KMS-11 (cell line): Measurements from ENCODE around the gene LYSET.
"Not testable (repeated sequence)": the region's sequence is repeated elsewhere in the genome, so short reads cannot be mapped to it uniquely, and the experiment has no call there.

Source experiments
- H2AFZ ChIP-seq: fragments of 200-600 bp; sonication (generic); 2 replicates; pipeline ENCODE4 v1.6.1; 2016; ENCODE audit warnings: antibody characterized with exemption, mixed run types, low read depth
- H3K27ac ChIP-seq: fragments of 200-600 bp; sonication (generic); 2 replicates; pipeline ENCODE4 v1.6.1; 2016; ENCODE audit warnings: mild to moderate bottlenecking, mixed run types
- H3K27me3 ChIP-seq: fragments of 200-600 bp; sonication (generic); 2 replicates; pipeline ENCODE4 v1.6.1; 2017; ENCODE audit warnings: mild to moderate bottlenecking, low read depth, mixed run types, moderate library complexity; ENCODE audit not compliant: insufficient read depth
- H3K36me3 ChIP-seq: fragments of 200-600 bp; sonication (generic); 2 replicates; pipeline ENCODE4 v1.6.1; 2017; ENCODE audit warnings: mild to moderate bottlenecking, mixed run types; ENCODE audit not compliant: insufficient read depth
- H3K4me1 ChIP-seq: fragments of 200-600 bp; sonication (generic); 2 replicates; pipeline ENCODE4 v1.6.1; 2016; ENCODE audit warnings: mild to moderate bottlenecking, low read depth, mixed run types; ENCODE audit not compliant: poor library complexity, severe bottlenecking
- H3K4me2 ChIP-seq: fragments of 200-600 bp; sonication (generic); 2 replicates; pipeline ENCODE4 v1.7.0; 2016; ENCODE audit warnings: mild to moderate bottlenecking, mixed run types
- H3K4me3 ChIP-seq: fragments of 200-600 bp; sonication (generic); IDR thresholded peaks from 2 replicates; pipeline ENCODE4 v1.6.1; 2017; ENCODE audit warnings: low read depth, low read length, mixed read lengths; ENCODE audit not compliant: insufficient read depth
- H3K79me2 ChIP-seq: fragments of 200-600 bp; sonication (generic); 2 replicates; pipeline ENCODE4 v1.6.1; 2016; ENCODE audit warnings: low read depth, mixed run types; ENCODE audit not compliant: insufficient read depth
- H3K9ac ChIP-seq: fragments of 200-600 bp; sonication (generic); 2 replicates; pipeline ENCODE4 v1.6.1; 2016; ENCODE audit warnings: mild to moderate bottlenecking, mixed run types
- H4K20me1 ChIP-seq: fragments of 200-600 bp; sonication (generic); 2 replicates; pipeline ENCODE4 v1.6.1; 2016; ENCODE audit warnings: mild to moderate bottlenecking, mixed run types; ENCODE audit not compliant: insufficient read depth
- TF ChIP-seq, protein P1 (sequence below): fragments of 200-600 bp; sonication (generic); conservative IDR thresholded peaks from 2 replicates; pipeline ENCODE4 v1.6.1; 2017; ENCODE audit warnings: low read depth, mild to moderate bottlenecking, antibody characterized with exemption, low read length, moderate library complexity, mixed read lengths

LYSET gene

DNA sequence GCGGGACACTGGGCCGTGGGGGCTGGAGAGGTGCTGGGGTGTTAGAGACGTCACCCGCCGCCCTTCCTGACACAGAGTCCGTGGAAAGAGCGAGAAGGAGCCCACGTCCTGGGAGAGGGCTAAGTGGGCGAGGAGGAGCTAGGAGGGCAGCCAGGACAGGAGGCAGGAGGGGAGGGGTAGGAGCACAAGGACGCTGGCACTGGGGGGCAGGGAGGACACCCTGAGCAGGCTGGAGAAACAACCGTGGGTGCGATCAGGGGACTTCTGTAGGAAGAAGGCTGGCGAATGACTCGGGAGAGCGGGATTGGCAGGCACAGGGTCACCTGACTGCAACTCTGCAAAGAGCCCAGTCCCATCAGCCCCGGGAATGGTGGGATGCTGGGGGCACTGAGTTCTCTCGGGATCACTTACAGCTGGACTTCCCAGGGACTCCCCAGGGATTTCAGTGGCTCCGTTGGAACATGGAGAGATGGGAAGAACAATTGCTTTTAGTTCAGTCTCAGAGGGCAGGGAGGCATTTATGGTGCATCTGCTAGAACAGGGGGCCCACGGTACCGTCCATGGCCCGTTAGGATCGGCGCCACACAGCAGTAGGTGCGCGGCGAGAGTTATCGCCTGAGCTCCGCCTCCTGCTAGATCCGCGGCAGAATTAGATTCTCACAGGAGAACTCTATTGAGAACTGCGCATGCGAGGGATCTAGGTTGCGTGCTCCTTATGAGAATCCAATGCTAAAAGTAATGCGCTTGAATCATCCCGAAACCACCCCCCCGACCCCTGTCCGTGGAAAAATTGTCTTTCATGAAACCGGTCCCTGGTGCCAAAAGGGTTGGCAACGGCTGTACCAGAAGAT, 46.2 kb downstream of the LYSET start:
- Histone ChIP-seq H4K20me1 (no peaks in the 10 kb centered on the region), H2AFZ (no peak overlapping the region), H3K9ac (no peak overlapping the region), H3K36me3 (no peaks in the 10 kb centered on the region), H3K27ac (no peak overlapping the region), H3K4me1 (no peaks in the 10 kb centered on the region), H3K27me3 (no peaks in the 10 kb centered on the region), H3K4me3 (no peak overlapping the region), H3K79me2 (no peaks in the 10 kb centered on the region), H3K4me2 (no peak overlapping the region)
- TF ChIP-seq, protein P1, sequence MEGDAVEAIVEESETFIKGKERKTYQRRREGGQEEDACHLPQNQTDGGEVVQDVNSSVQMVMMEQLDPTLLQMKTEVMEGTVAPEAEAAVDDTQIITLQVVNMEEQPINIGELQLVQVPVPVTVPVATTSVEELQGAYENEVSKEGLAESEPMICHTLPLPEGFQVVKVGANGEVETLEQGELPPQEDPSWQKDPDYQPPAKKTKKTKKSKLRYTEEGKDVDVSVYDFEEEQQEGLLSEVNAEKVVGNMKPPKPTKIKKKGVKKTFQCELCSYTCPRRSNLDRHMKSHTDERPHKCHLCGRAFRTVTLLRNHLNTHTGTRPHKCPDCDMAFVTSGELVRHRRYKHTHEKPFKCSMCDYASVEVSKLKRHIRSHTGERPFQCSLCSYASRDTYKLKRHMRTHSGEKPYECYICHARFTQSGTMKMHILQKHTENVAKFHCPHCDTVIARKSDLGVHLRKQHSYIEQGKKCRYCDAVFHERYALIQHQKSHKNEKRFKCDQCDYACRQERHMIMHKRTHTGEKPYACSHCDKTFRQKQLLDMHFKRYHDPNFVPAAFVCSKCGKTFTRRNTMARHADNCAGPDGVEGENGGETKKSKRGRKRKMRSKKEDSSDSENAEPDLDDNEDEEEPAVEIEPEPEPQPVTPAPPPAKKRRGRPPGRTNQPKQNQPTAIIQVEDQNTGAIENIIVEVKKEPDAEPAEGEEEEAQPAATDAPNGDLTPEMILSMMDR = no peak

DNA sequence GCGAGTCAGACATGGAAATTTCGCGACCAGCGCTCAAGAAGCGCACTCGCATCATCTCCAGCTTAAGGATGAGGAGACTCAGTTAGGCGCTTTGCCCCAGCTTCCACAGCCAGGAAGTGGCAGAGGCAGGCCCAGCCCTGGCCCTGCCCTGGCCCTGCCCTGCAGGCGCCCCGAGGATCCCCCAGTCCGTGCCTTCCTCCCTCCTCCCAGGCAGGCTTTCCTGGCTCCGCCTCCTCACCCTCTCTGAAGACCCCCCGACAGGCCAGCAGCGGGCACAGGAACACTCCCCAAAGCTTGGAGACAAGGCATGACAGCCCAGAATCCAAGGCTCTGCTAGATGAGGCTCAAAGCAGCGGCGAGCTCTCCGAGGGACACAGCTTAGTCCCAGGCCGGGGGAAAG, 47.0 kb downstream of the LYSET start:
- no peak overlapping the region for H3K4me2 ChIP-seq
- no peaks in the 10 kb centered on the region for H4K20me1 ChIP-seq
- TF ChIP-seq, protein P1 = no peak
- no peaks in the 10 kb centered on the region for H3K27me3 ChIP-seq
- no peaks in the 10 kb centered on the region for H3K36me3 ChIP-seq
- H3K4me3 ChIP-seq = no peak overlapping the region
- no peak overlapping the region for H2AFZ ChIP-seq
- H3K79me2 ChIP-seq = no peaks in the 10 kb centered on the region
- no peak overlapping the region for H3K9ac ChIP-seq
- H3K4me1 ChIP-seq = no peaks in the 10 kb centered on the region
- H3K27ac ChIP-seq = no peak overlapping the region

DNA sequence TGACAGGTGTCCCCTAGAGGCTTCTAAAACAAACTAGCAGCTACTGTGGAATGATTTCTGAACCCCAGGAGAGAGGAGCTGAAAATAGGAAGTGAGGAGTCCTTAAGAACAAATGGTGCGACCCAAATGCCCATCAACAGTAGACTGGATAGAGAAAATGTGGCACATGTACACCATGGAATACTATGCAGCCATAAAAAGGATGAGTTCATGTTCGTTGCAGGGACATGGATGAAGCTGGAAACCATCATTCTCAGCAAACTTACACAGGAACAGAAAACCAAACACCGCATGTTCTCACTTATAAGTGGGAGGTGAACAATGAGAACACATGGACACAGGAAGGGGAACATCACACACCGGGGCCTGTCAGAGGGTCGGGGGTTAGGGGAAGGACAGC, 48.0 kb downstream of the LYSET start:
- not testable (repeated sequence) for H3K36me3 ChIP-seq, H3K79me2 ChIP-seq, H3K4me2 ChIP-seq, H3K4me1 ChIP-seq, H3K9ac ChIP-seq, H3K27ac ChIP-seq, H2AFZ ChIP-seq, H3K27me3 ChIP-seq, H4K20me1 ChIP-seq, H3K4me3 ChIP-seq

DNA sequence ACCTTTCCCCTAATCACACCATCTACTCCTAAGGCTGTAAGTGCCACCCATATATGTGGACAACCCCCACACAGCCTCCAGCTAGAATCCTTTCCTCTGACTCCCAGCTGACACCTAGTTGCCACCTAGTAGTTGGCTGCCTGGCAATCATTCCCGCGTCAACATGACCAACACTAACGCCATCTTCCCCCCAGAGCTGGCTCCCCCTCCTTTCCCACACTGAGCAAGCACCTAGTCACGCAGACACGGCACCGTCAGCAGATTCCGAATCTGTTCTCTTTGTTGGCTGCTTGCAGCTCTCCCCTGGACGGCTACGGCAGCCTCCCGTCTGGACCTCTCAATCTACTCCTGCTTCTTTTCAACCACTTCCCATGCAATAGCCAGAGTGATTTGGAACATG, 49.7 kb downstream of the LYSET start:
- Histone ChIP-seq H3K9ac (no peak overlapping the region), H3K36me3 (no peaks in the 10 kb centered on the region), H4K20me1 (no peaks in the 10 kb centered on the region), H3K4me2 (no peak overlapping the region), H3K4me3 (no peak overlapping the region), H3K27me3 (no peaks in the 10 kb centered on the region), H2AFZ (no peak overlapping the region), H3K4me1 (no peaks in the 10 kb centered on the region), H3K79me2 (no peaks in the 10 kb centered on the region), H3K27ac (no peak overlapping the region)
- TF ChIP-seq, protein P1 = no peak
